ENCODE measurements around the gene MTRR.
A peak's percentile ranks its signal among the peaks of the same experiment; 100 is the strongest.

Gene MTRR

GRCh38 chr5:7857926-7858632, 10.9 kb upstream of the MTRR start:
- no peak for DNase-seq

- DNase-seq: no peak
Measured at GRCh38 chr5:7866196-7866595, 2.8 kb upstream of the MTRR start.

- DNase-seq: no peak
Measured at GRCh38 chr5:7867260-7867659, 1.7 kb upstream of the MTRR start.

- no peak for DNase-seq
Measured at GRCh38 chr5:7868427-7868772, 548 bp upstream of the MTRR start.

GRCh38 chr5:7869474-7870136, 657 bp downstream of the MTRR start:
- DNase-seq: no peak

GRCh38 chr5:7871653-7872052, 2.7 kb downstream of the MTRR start:
- no peak for DNase-seq

GRCh38 chr5:7872517-7873130, 3.7 kb downstream of the MTRR start:
- no peak for DNase-seq

- no peak for DNase-seq
Measured at GRCh38 chr5:7873216-7873615, 4.3 kb downstream of the MTRR start.

- no peak for DNase-seq
Measured at GRCh38 chr5:7874639-7875038, 5.7 kb downstream of the MTRR start.

- DNase-seq: no peak
Measured at GRCh38 chr5:7875151-7875550, 6.2 kb downstream of the MTRR start.

GRCh38 chr5:7876867-7877266, 7.9 kb downstream of the MTRR start:
- no peak for DNase-seq

GRCh38 chr5:7877851-7878250, 8.9 kb downstream of the MTRR start:
- peak; percentile 32 for DNase-seq

- peak; percentile 20 for DNase-seq
Measured at GRCh38 chr5:7878381-7878873, 9.5 kb downstream of the MTRR start.

GRCh38 chr5:7881091-7881490, 12.1 kb downstream of the MTRR start:
- no peak for DNase-seq

GRCh38 chr5:7881816-7882215, 12.9 kb downstream of the MTRR start:
- DNase-seq: no peak

- no peak for DNase-seq
Measured at GRCh38 chr5:7882926-7883325, 14.0 kb downstream of the MTRR start.

GRCh38 chr5:7884491-7885267, 15.7 kb downstream of the MTRR start:
- DNase-seq: no peak

GRCh38 chr5:7886849-7887475, 18.0 kb downstream of the MTRR start:
- DNase-seq: peak; percentile 54

- no peak for DNase-seq
Measured at GRCh38 chr5:7888901-7889300, 20.0 kb downstream of the MTRR start.

- no peak for DNase-seq
Measured at GRCh38 chr5:7894439-7894838, 25.5 kb downstream of the MTRR start.

GRCh38 chr5:7894860-7895259, 25.9 kb downstream of the MTRR start:
- DNase-seq: no peak

- no peak for DNase-seq
Measured at GRCh38 chr5:7897014-7897600, 28.2 kb downstream of the MTRR start.

GRCh38 chr5:7902201-7902600, 33.3 kb downstream of the MTRR start:
- no peak for DNase-seq
